GM23338 (cell line): ENCODE results near the gene TRPM7. TPM values are rescaled to one million over a fixed set of nuclear protein-coding genes. Genes with fewer than 3 reads are reported as not detected.

Experiments used
- ATAC-seq: fragments of 200-7000 bp; cut with Tn5 transposase; 3 replicates; pipeline ENCODE4 v1.9.1; 2020
- DNase-seq: peaks from one replicate; pipeline ENCODE4 v3.0.0-alpha.2; 2015; ENCODE audit warnings: low spot score
- H2AFZ ChIP-seq: fragments of 200-600 bp; sonication (generic); 2 replicates; pipeline ENCODE4 v1.8.0; 2016; ENCODE audit warnings: antibody characterized with exemption, mild to moderate bottlenecking, moderate library complexity
- H3F3A ChIP-seq: fragments of 200-600 bp; sonication (generic); replicated peaks from 2 replicates; pipeline ENCODE4 v1.8.0; 2017; ENCODE audit warnings: antibody characterized with exemption, mixed run types, low read depth
- H3K27ac ChIP-seq: fragments of 200-600 bp; sonication (generic); 2 replicates; pipeline ENCODE4 v1.6.1; 2016; ENCODE audit warnings: low read depth
- H3K27me3 ChIP-seq: fragments of 200-600 bp; sonication (generic); 2 replicates; pipeline ENCODE4 v1.8.0; 2016; ENCODE audit warnings: mild to moderate bottlenecking, mixed run types, moderate library complexity; ENCODE audit not compliant: insufficient read depth
- H3K36me3 ChIP-seq: fragments of 200-600 bp; sonication (generic); 2 replicates; pipeline ENCODE4 v1.8.0; 2016; ENCODE audit warnings: mild to moderate bottlenecking; ENCODE audit not compliant: insufficient read depth
- H3K4me1 ChIP-seq: fragments of 200-600 bp; sonication (generic); 2 replicates; pipeline ENCODE4 v1.8.0; 2016; ENCODE audit warnings: mild to moderate bottlenecking, moderate library complexity; ENCODE audit not compliant: insufficient read depth
- H3K4me2 ChIP-seq: fragments of 200-600 bp; sonication (generic); 2 replicates; pipeline ENCODE4 v1.7.1; 2017; ENCODE audit warnings: mixed run types
- H3K4me3 ChIP-seq: fragments of 200-600 bp; sonication (generic); 2 replicates; pipeline ENCODE4 v1.6.1; 2016; ENCODE audit warnings: mixed run types
- H3K79me2 ChIP-seq: fragments of 200-600 bp; sonication (generic); replicated peaks from 2 replicates; pipeline ENCODE4 v1.8.0; 2017; ENCODE audit warnings: mild to moderate bottlenecking; ENCODE audit not compliant: insufficient read depth
- H3K9me2 ChIP-seq: fragments of 200-600 bp; sonication (generic); 2 replicates; pipeline ENCODE4 v1.8.0; 2017; ENCODE audit not compliant: insufficient read depth
- H4K20me1 ChIP-seq: fragments of 200-600 bp; sonication (generic); replicated peaks from 2 replicates; pipeline ENCODE4 v1.8.0; 2017; ENCODE audit warnings: mild to moderate bottlenecking; ENCODE audit not compliant: insufficient read depth
- H3K27ac Mint-ChIP-seq: 2 replicates; pipeline ENCODE4 v1.8.0; 2020; ENCODE audit warnings: inconsistent platforms, mild to moderate bottlenecking, moderate library complexity, mixed read lengths
- H3K27me3 Mint-ChIP-seq: 3 replicates; pipeline ENCODE4 v1.8.0; 2022; ENCODE audit warnings: low read depth, mild to moderate bottlenecking, moderate library complexity, mixed read lengths, inconsistent platforms; ENCODE audit not compliant: insufficient read depth, poor library complexity
- H3K36me3 Mint-ChIP-seq: 3 replicates; pipeline ENCODE4 v1.8.0; 2021; ENCODE audit warnings: low read depth, mild to moderate bottlenecking, inconsistent platforms, moderate library complexity, mixed read lengths
- H3K4me1 Mint-ChIP-seq: 3 replicates; pipeline ENCODE4 v1.8.0; 2020; ENCODE audit warnings: mild to moderate bottlenecking, inconsistent platforms, mixed read lengths
- H3K4me3 Mint-ChIP-seq: 3 replicates; pipeline ENCODE4 v1.8.0; 2021; ENCODE audit warnings: moderate library complexity, mild to moderate bottlenecking, inconsistent platforms, mixed read lengths
- H3K9me3 Mint-ChIP-seq: 3 replicates; pipeline ENCODE4 v1.8.0; 2020; ENCODE audit warnings: moderate library complexity, mild to moderate bottlenecking, inconsistent platforms, mixed read lengths
- CREB1 ChIP-seq: fragments of 250-450 bp; sonication (Bioruptor Pico); IDR thresholded peaks from 2 replicates; pipeline ENCODE4 v1.5.0; 2020; ENCODE audit warnings: low read depth, mild to moderate bottlenecking, moderate library complexity
- EZH2 ChIP-seq: fragments of 200-600 bp; sonication (generic); IDR thresholded peaks from one replicate; pipeline ENCODE4 v1.8.0; 2017; ENCODE audit warnings: antibody characterized with exemption, mild to moderate bottlenecking, low read depth; ENCODE audit not compliant: unreplicated experiment
- EZH2phosphoT487 ChIP-seq: fragments of 200-600 bp; sonication (generic); IDR thresholded peaks from one replicate; pipeline ENCODE4 v1.8.1; 2018; ENCODE audit warnings: antibody characterized with exemption; ENCODE audit not compliant: unreplicated experiment
- JUNB ChIP-seq: IDR thresholded peaks from one replicate; pipeline ENCODE4 v1.6.1; 2016; ENCODE audit warnings: antibody characterized with exemption; ENCODE audit not compliant: unreplicated experiment
- NANOG ChIP-seq: IDR thresholded peaks from 2 replicates; pipeline ENCODE4 v1.6.1; 2016; ENCODE audit warnings: antibody characterized with exemption, borderline replicate concordance
- POLR2AphosphoS5 ChIP-seq: IDR thresholded peaks from 2 replicates; pipeline ENCODE4 v1.6.1; 2016; ENCODE audit warnings: antibody characterized with exemption, low read depth
- STAT1 ChIP-seq: IDR thresholded peaks from one replicate; pipeline ENCODE4 v1.6.1; 2016; ENCODE audit warnings: antibody characterized with exemption; ENCODE audit not compliant: unreplicated experiment
- ZNF114 ChIP-seq: fragments of 250-450 bp; sonication (Bioruptor Pico); IDR thresholded peaks from 2 replicates; pipeline ENCODE4 v1.5.0; 2020; ENCODE audit warnings: mild to moderate bottlenecking, moderate library complexity
- ZNF331 ChIP-seq: fragments of 250-450 bp; sonication (Bioruptor Pico); IDR thresholded peaks from 2 replicates; pipeline ENCODE4 v1.5.0; 2020; ENCODE audit warnings: low read depth, mild to moderate bottlenecking, moderate library complexity
- polyA plus RNA-seq: library from polyadenylated mRNA; unstranded; fragments of >200 nt; fragmentation: Nextera tagmentation; extraction: Ambion mirVana; gene quantifications from 2 replicates; pipeline ENCODE4 v1.2.1, GENCODE V29; 2016
- total RNA-seq: library from RNA; depleted of rRNA; stranded (reverse); fragments of >200 nt; shearing (Covaris generic); gene quantifications from 2 replicates; pipeline ENCODE4 v1.2.3, GENCODE V29; 2014
- TF ChIP-seq, protein P1 (sequence below): IDR thresholded peaks from 2 replicates; pipeline ENCODE4 v1.6.1; 2016; ENCODE audit warnings: antibody characterized with exemption
- TF ChIP-seq, protein P2 (sequence below), 2 experiments: fragments of 200-600 bp in 1 of 2; sonication (generic) in 1 of 2; conservative IDR thresholded peaks; 2 replicates each; pipeline versions ENCODE4 v1.5.1 to v1.6.1; 2016 to 2017; ENCODE audit warnings: antibody characterized with exemption in 2 of 2, low read depth in 2 of 2, mild to moderate bottlenecking in 2 of 2, moderate library complexity in 1 of 2
- TF ChIP-seq, protein P3 (sequence below): IDR thresholded peaks from one replicate; pipeline ENCODE4 v1.6.1; 2018; ENCODE audit warnings: antibody characterized with exemption; ENCODE audit not compliant: unreplicated experiment
- TF ChIP-seq, protein P4 (sequence below): fragments of 250-450 bp; sonication (Bioruptor Pico); IDR thresholded peaks from 2 replicates; pipeline ENCODE4 v1.5.0; 2020; ENCODE audit warnings: mild to moderate bottlenecking, moderate library complexity

The TRPM7 gene
- total and polyA plus RNA-seq, 2 experiments from 2014 or later, result 8.3 to 41.0 TPM

DNA sequence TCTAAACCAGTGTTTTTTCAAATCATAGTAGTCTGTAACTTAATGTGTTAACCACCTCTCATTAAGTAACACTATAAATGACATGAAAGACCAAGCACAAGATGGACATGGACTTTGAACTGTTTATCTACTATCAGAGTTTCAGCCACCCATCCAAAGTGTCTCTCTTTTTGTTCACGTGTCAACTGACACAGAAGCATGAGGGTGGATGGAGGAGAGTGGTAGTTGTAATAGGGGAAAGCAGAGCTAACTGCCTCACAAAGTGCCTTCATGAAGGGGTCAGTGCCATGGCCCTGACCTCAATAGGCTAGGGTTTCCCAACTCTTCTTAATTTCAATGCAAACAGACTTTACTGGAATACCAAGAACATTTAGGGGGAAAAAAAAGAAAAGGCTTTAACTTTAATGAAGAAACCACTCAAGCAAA, 32.1 kb upstream of the TRPM7 start:
- no peak for DNase-seq
- no peaks in the 10 kb centered on the region for H4K20me1 ChIP-seq
- no peak overlapping the region for H3K4me2 ChIP-seq
- H3K27me3 Mint-ChIP-seq, result peaks cover 1% of the 10 kb centered on the region
- no peaks in the 10 kb centered on the region for H3K9me2 ChIP-seq
- H2AFZ ChIP-seq, result no peak overlapping the region
- H3F3A ChIP-seq, result no peaks in the 10 kb centered on the region
- H3K27me3 ChIP-seq, result no peaks in the 10 kb centered on the region
- no peaks in the 10 kb centered on the region for H3K4me1 Mint-ChIP-seq
- peaks cover 11% of the 10 kb centered on the region; the same call in 2 of the 3 replicates for H3K36me3 Mint-ChIP-seq
- H3K4me3 Mint-ChIP-seq, result no peak overlapping the region
- H3K27ac Mint-ChIP-seq, result no peak overlapping the region
- no peaks in the 10 kb centered on the region for H3K79me2 ChIP-seq
- no peaks in the 10 kb centered on the region for H3K36me3 ChIP-seq
- TF ChIP-seq JUNB (no peak), EZH2 (no peak), CREB1 (CRISPR knock-in tag) (no peak), EZH2phosphoT487 (no peak), STAT1 (no peak), ZNF331 (no peak), POLR2AphosphoS5 (no peak), ZNF114 (CRISPR knock-in tag) (no peak), NANOG (no peak)
- TF ChIP-seq, protein P1, sequence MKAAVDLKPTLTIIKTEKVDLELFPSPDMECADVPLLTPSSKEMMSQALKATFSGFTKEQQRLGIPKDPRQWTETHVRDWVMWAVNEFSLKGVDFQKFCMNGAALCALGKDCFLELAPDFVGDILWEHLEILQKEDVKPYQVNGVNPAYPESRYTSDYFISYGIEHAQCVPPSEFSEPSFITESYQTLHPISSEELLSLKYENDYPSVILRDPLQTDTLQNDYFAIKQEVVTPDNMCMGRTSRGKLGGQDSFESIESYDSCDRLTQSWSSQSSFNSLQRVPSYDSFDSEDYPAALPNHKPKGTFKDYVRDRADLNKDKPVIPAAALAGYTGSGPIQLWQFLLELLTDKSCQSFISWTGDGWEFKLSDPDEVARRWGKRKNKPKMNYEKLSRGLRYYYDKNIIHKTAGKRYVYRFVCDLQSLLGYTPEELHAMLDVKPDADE, result no peak
- TF ChIP-seq, protein P2, sequence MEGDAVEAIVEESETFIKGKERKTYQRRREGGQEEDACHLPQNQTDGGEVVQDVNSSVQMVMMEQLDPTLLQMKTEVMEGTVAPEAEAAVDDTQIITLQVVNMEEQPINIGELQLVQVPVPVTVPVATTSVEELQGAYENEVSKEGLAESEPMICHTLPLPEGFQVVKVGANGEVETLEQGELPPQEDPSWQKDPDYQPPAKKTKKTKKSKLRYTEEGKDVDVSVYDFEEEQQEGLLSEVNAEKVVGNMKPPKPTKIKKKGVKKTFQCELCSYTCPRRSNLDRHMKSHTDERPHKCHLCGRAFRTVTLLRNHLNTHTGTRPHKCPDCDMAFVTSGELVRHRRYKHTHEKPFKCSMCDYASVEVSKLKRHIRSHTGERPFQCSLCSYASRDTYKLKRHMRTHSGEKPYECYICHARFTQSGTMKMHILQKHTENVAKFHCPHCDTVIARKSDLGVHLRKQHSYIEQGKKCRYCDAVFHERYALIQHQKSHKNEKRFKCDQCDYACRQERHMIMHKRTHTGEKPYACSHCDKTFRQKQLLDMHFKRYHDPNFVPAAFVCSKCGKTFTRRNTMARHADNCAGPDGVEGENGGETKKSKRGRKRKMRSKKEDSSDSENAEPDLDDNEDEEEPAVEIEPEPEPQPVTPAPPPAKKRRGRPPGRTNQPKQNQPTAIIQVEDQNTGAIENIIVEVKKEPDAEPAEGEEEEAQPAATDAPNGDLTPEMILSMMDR (conservative IDR thresholded peaks at IDR 0.05; ENCODE audit: low read depth in 2 of 2), result no peak
- TF ChIP-seq, protein P3, sequence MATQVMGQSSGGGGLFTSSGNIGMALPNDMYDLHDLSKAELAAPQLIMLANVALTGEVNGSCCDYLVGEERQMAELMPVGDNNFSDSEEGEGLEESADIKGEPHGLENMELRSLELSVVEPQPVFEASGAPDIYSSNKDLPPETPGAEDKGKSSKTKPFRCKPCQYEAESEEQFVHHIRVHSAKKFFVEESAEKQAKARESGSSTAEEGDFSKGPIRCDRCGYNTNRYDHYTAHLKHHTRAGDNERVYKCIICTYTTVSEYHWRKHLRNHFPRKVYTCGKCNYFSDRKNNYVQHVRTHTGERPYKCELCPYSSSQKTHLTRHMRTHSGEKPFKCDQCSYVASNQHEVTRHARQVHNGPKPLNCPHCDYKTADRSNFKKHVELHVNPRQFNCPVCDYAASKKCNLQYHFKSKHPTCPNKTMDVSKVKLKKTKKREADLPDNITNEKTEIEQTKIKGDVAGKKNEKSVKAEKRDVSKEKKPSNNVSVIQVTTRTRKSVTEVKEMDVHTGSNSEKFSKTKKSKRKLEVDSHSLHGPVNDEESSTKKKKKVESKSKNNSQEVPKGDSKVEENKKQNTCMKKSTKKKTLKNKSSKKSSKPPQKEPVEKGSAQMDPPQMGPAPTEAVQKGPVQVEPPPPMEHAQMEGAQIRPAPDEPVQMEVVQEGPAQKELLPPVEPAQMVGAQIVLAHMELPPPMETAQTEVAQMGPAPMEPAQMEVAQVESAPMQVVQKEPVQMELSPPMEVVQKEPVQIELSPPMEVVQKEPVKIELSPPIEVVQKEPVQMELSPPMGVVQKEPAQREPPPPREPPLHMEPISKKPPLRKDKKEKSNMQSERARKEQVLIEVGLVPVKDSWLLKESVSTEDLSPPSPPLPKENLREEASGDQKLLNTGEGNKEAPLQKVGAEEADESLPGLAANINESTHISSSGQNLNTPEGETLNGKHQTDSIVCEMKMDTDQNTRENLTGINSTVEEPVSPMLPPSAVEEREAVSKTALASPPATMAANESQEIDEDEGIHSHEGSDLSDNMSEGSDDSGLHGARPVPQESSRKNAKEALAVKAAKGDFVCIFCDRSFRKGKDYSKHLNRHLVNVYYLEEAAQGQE, result no peak
- TF ChIP-seq, protein P4, sequence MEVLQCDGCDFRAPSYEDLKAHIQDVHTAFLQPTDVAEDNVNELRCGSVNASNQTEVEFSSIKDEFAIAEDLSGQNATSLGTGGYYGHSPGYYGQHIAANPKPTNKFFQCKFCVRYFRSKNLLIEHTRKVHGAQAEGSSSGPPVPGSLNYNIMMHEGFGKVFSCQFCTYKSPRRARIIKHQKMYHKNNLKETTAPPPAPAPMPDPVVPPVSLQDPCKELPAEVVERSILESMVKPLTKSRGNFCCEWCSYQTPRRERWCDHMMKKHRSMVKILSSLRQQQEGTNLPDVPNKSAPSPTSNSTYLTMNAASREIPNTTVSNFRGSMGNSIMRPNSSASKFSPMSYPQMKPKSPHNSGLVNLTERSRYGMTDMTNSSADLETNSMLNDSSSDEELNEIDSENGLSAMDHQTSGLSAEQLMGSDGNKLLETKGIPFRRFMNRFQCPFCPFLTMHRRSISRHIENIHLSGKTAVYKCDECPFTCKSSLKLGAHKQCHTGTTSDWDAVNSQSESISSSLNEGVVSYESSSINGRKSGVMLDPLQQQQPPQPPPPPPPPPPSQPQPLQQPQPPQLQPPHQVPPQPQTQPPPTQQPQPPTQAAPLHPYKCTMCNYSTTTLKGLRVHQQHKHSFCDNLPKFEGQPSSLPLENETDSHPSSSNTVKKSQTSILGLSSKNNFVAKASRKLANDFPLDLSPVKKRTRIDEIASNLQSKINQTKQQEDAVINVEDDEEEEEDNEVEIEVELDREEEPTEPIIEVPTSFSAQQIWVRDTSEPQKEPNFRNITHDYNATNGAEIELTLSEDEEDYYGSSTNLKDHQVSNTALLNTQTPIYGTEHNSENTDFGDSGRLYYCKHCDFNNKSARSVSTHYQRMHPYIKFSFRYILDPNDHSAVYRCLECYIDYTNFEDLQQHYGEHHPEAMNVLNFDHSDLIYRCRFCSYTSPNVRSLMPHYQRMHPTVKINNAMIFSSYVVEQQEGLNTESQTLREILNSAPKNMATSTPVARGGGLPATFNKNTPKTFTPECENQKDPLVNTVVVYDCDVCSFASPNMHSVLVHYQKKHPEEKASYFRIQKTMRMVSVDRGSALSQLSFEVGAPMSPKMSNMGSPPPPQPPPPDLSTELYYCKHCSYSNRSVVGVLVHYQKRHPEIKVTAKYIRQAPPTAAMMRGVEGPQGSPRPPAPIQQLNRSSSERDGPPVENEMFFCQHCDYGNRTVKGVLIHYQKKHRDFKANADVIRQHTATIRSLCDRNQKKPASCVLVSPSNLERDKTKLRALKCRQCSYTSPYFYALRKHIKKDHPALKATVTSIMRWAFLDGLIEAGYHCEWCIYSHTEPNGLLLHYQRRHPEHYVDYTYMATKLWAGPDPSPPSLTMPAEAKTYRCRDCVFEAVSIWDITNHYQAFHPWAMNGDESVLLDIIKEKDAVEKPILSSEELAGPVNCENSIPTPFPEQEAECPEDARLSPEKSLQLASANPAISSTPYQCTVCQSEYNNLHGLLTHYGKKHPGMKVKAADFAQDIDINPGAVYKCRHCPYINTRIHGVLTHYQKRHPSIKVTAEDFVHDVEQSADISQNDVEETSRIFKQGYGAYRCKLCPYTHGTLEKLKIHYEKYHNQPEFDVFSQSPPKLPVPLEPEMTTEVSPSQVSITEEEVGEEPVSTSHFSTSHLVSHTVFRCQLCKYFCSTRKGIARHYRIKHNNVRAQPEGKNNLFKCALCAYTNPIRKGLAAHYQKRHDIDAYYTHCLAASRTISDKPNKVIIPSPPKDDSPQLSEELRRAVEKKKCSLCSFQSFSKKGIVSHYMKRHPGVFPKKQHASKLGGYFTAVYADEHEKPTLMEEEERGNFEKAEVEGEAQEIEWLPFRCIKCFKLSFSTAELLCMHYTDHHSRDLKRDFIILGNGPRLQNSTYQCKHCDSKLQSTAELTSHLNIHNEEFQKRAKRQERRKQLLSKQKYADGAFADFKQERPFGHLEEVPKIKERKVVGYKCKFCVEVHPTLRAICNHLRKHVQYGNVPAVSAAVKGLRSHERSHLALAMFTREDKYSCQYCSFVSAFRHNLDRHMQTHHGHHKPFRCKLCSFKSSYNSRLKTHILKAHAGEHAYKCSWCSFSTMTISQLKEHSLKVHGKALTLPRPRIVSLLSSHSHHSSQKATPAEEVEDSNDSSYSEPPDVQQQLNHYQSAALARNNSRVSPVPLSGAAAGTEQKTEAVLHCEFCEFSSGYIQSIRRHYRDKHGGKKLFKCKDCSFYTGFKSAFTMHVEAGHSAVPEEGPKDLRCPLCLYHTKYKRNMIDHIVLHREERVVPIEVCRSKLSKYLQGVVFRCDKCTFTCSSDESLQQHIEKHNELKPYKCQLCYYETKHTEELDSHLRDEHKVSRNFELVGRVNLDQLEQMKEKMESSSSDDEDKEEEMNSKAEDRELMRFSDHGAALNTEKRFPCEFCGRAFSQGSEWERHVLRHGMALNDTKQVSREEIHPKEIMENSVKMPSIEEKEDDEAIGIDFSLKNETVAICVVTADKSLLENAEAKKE (CRISPR knock-in tag), result no peak
- H3K27ac ChIP-seq, result no peak overlapping the region
- no peak for ATAC-seq
- no peaks in the 10 kb centered on the region for H3K4me1 ChIP-seq
- no peak overlapping the region for H3K4me3 ChIP-seq
- no peaks in the 10 kb centered on the region for H3K9me3 Mint-ChIP-seq
